CD14-positive monocyte (primary cell): ENCODE data around the gene SRC. TPM values are rescaled to one million over a fixed set of nuclear protein-coding genes. Genes with fewer than 3 reads are reported as not detected.
A peak's percentile ranks its signal among the peaks of the same experiment; 100 is the strongest.

Experiments used
- DNase-seq, 3 donors: peaks; one replicate each; pipeline ENCODE4 v3.0.0-alpha.2; 2011 to 2022
- H2AFZ ChIP-seq: 2 replicates; pipeline ENCODE4 v1.6.0; 2012; ENCODE audit warnings: mild to moderate bottlenecking, low read depth, low read length, inconsistent platforms; ENCODE audit not compliant: insufficient read depth, poor library complexity, severe bottlenecking
- H3K27ac ChIP-seq, 2 donors: 1 replicate in 1 of 2; 2 replicates in 1 of 2; pipeline ENCODE4 v1.5.1; 2012 to 2013; ENCODE audit warnings: low read length in 2 of 2, control low read depth in 1 of 2, inconsistent platforms in 1 of 2, low read depth in 1 of 2, mild to moderate bottlenecking in 1 of 2
- H3K27me3 ChIP-seq, 2 donors: one replicate each; pipeline versions ENCODE4 v1.6.0 to v1.6.1; 2011 to 2013; ENCODE audit warnings: low read length in 2 of 2; ENCODE audit not compliant: control insufficient read depth in 2 of 2, insufficient read depth in 2 of 2
- H3K36me3 ChIP-seq, 2 donors: replicated peaks in 1 of 2; 1 replicate in 1 of 2; 2 replicates in 1 of 2; pipeline versions ENCODE4 v1.5.1 to v1.6.1; 2012 to 2013; ENCODE audit warnings: low read length in 2 of 2, control low read depth in 1 of 2, inconsistent platforms in 1 of 2, mild to moderate bottlenecking in 1 of 2; ENCODE audit not compliant: insufficient read depth in 2 of 2, control insufficient read depth in 1 of 2
- H3K4me1 ChIP-seq, 2 donors: 1 replicate in 1 of 2; 2 replicates in 1 of 2; pipeline versions ENCODE4 v1.5.1 to v1.6.1; 2012 to 2013; ENCODE audit warnings: low read length in 2 of 2, control low read depth in 1 of 2, inconsistent platforms in 1 of 2, mild to moderate bottlenecking in 1 of 2, moderate library complexity in 1 of 2; ENCODE audit not compliant: insufficient read depth in 2 of 2, control insufficient read depth in 1 of 2
- H3K4me2 ChIP-seq: replicated peaks from 2 replicates; pipeline ENCODE3; 2012; ENCODE audit warnings: low read length, moderate library complexity, mild to moderate bottlenecking; ENCODE audit not compliant: poor library complexity, severe bottlenecking; ENCODE audit errors: extremely low read depth
- H3K4me3 ChIP-seq, 3 experiments: fragments of 200-600 bp in 1 of 3; sonication (generic) in 1 of 3; replicated peaks in 1 of 3; 1 replicate in 2 of 3; 2 replicates in 1 of 3; pipeline ENCODE4 v1.5.1; 2011 to 2013; ENCODE audit warnings: low read length in 3 of 3, mild to moderate bottlenecking in 3 of 3, control low read depth in 2 of 3, low read depth in 2 of 3, inconsistent platforms in 1 of 3, moderate library complexity in 1 of 3
- H3K79me2 ChIP-seq: 2 replicates; pipeline ENCODE4 v1.6.0; 2012; ENCODE audit warnings: mild to moderate bottlenecking, control low read depth, inconsistent platforms, low read length, moderate library complexity; ENCODE audit not compliant: insufficient read depth
- H3K9ac ChIP-seq: 2 replicates; pipeline ENCODE4 v1.6.0; 2017; ENCODE audit warnings: low read length, mild to moderate bottlenecking; ENCODE audit not compliant: insufficient read depth, poor library complexity, severe bottlenecking
- H3K9me3 ChIP-seq, 2 donors: replicated peaks in 1 of 2; 1 replicate in 1 of 2; 2 replicates in 1 of 2; pipeline versions ENCODE4 v1.5.1 to v1.6.1; 2012 to 2013; ENCODE audit warnings: low read length in 2 of 2, control low read depth in 1 of 2; ENCODE audit not compliant: control insufficient read depth in 1 of 2, insufficient read depth in 1 of 2
- H4K20me1 ChIP-seq: 2 replicates; pipeline ENCODE4 v1.6.0; 2012; ENCODE audit warnings: mild to moderate bottlenecking, low read length, control low read depth, moderate library complexity; ENCODE audit not compliant: insufficient read depth
- H3K27ac Mint-ChIP-seq, 7 donors: one replicate each; pipeline ENCODE4 v1.8.0; 2020; ENCODE audit warnings: mild to moderate bottlenecking in 7 of 7, mixed read lengths in 7 of 7, moderate library complexity in 6 of 7, inconsistent platforms in 2 of 7
- H3K27me3 Mint-ChIP-seq, 3 donors: one replicate each; pipeline ENCODE4 v1.8.0; 2021 to 2022; ENCODE audit warnings: low read depth in 3 of 3, mild to moderate bottlenecking in 3 of 3, mixed read lengths in 3 of 3, moderate library complexity in 3 of 3, inconsistent platforms in 1 of 3
- H3K36me3 Mint-ChIP-seq, 2 donors: one replicate each; pipeline ENCODE4 v1.8.0; 2020; ENCODE audit warnings: mixed read lengths in 2 of 2, inconsistent platforms in 1 of 2, mild to moderate bottlenecking in 1 of 2
- H3K4me1 Mint-ChIP-seq: one replicate; pipeline ENCODE4 v1.8.0; 2020; ENCODE audit warnings: mild to moderate bottlenecking, mixed read lengths
- H3K4me3 Mint-ChIP-seq, 2 donors: one replicate each; pipeline ENCODE4 v1.8.0; 2020; ENCODE audit warnings: mild to moderate bottlenecking in 2 of 2, mixed read lengths in 2 of 2, moderate library complexity in 1 of 2
- H3K9me3 Mint-ChIP-seq, 7 donors: one replicate each; pipeline ENCODE4 v1.8.0; 2020 to 2022; ENCODE audit warnings: mixed read lengths in 7 of 7, mild to moderate bottlenecking in 6 of 7, moderate library complexity in 6 of 7, inconsistent platforms in 2 of 7
- CTCF ChIP-seq: fragments of 200-600 bp; IDR thresholded peaks from one replicate; pipeline ENCODE4 v1.8.0; 2022; ENCODE audit warnings: antibody characterized with exemption, mild to moderate bottlenecking
- WGBS: methylation state at CpG from one replicate; pipeline ENCODE4 v1.1.5; 2013; ENCODE audit warnings: missing lambda C conversion rate; ENCODE audit not compliant: insufficient coverage; 5-methylcytosine and 5-hydroxymethylcytosine counted together
- intact Hi-C, 2 donors: fragments of 100-400 bp; cut with micrococcal nuclease; formaldehyde crosslinking; loops; one replicate each; pipeline versions ENCODE4 v1.15.0 to v1.15.1; 2023
- polyA plus RNA-seq, 3 donors: library from polyadenylated mRNA; depleted of rRNA in 1 of 3; unstranded in 2 of 3; stranded (reverse) in 1 of 3; fragments of 300-500 nt in 2 of 3; fragments of >200 nt in 1 of 3; fragmentation: Illumina TruSeq in 2 of 3; gene quantifications; 1 replicate in 2 of 3; 2 replicates in 1 of 3; pipeline ENCODE4 v1.2.3, GENCODE V29; 2012 to 2021

SRC gene
- polyA plus RNA-seq, 3 donors, result 4.9 to 55.1 (median 6.8) TPM

- Histone ChIP-seq H4K20me1 (peaks cover 62% of the 10 kb centered on the region), H3K36me3 (peaks cover 0 to 2% of the 10 kb centered on the region in 2 donors), H3K4me2 (no peak overlapping the region), H3K9me3 (no peaks in the 10 kb centered on the region), H3K4me1 (peaks cover 47 to 61% of the 10 kb centered on the region in 2 donors), H3K79me2 (peaks cover 15% of the 10 kb centered on the region), H3K9ac (no peak overlapping the region), H3K27me3 (peaks cover 0 to under 1% of the 10 kb centered on the region in 2 donors), H3K27ac (no peak overlapping the region), H2AFZ (no peak overlapping the region), H3K4me3 (no peak overlapping the region)
- peaks cover 0 to 5% (median 0%) of the 10 kb centered on the region in 7 donors for H3K9me3 Mint-ChIP-seq
- intact Hi-C loops, result no loop called here
- H3K27ac Mint-ChIP-seq, result peak overlapping the region in 1 of 7 donors; percentile 43
- no peak for TF ChIP-seq CTCF
- H3K4me3 Mint-ChIP-seq, result no peak overlapping the region
- H3K27me3 Mint-ChIP-seq, result peaks cover under 1 to 17% (median 6%) of the 10 kb centered on the region in 3 donors
- H3K36me3 Mint-ChIP-seq, result peaks cover 27 to 34% of the 10 kb centered on the region in 2 donors
- WGBS, result no CpG with 5 or more reads among the region's 5 CpGs
- peaks cover 60% of the 10 kb centered on the region for H3K4me1 Mint-ChIP-seq
- no peak for DNase-seq
Observed at GRCh38 chr20:37359836-37360235, 13.9 kb downstream of the SRC start.

- peaks cover 0 to 5% (median 0%) of the 10 kb centered on the region in 7 donors for H3K9me3 Mint-ChIP-seq
- Histone ChIP-seq H3K36me3 (peaks cover 0 to 9% of the 10 kb centered on the region in 2 donors), H3K27ac (no peak overlapping the region), H3K4me3 (no peak overlapping the region), H2AFZ (no peak overlapping the region), H3K9ac (no peak overlapping the region), H3K4me1 (peaks cover 50 to 61% of the 10 kb centered on the region in 2 donors), H3K27me3 (no peaks in the 10 kb centered on the region), H4K20me1 (peaks cover 55% of the 10 kb centered on the region), H3K9me3 (no peaks in the 10 kb centered on the region), H3K4me2 (no peak overlapping the region), H3K79me2 (peaks cover 11% of the 10 kb centered on the region)
- TF ChIP-seq CTCF, result no peak
- peaks cover 33 to 34% of the 10 kb centered on the region in 2 donors for H3K36me3 Mint-ChIP-seq
- H3K4me3 Mint-ChIP-seq, result no peak overlapping the region
- H3K27me3 Mint-ChIP-seq, result peaks cover 0 to 15% (median 3%) of the 10 kb centered on the region in 3 donors
- 94% methylated on average over 5 of the region's 6 CpGs for WGBS
- H3K4me1 Mint-ChIP-seq, result peaks cover 62% of the 10 kb centered on the region
- intact Hi-C loops, result no loop called here
- H3K27ac Mint-ChIP-seq, result peak overlapping the region in 2 of 7 donors; percentile 30 to 64
- DNase-seq, result peak in 1 of 3 donors; percentile 65
Observed at GRCh38 chr20:37360391-37361115, 14.6 kb downstream of the SRC start.
